ENCODE measurements around the gene DPP8.
A peak's percentile ranks its signal among the peaks of the same experiment; 100 is the strongest.
"Not testable (repeated sequence)": the region's sequence is repeated elsewhere in the genome, so short reads cannot be mapped to it uniquely, and the experiment has no call there.

Gene DPP8

GRCh38 chr15:65402961-65403360 is 114.5 kb downstream of the DPP8 start:
- no peak for DNase-seq (ENCODE audit: low spot score)

GRCh38 chr15:65401611-65402240 is 115.8 kb downstream of the DPP8 start:
- no peak for DNase-seq (ENCODE audit: low spot score)

DNA sequence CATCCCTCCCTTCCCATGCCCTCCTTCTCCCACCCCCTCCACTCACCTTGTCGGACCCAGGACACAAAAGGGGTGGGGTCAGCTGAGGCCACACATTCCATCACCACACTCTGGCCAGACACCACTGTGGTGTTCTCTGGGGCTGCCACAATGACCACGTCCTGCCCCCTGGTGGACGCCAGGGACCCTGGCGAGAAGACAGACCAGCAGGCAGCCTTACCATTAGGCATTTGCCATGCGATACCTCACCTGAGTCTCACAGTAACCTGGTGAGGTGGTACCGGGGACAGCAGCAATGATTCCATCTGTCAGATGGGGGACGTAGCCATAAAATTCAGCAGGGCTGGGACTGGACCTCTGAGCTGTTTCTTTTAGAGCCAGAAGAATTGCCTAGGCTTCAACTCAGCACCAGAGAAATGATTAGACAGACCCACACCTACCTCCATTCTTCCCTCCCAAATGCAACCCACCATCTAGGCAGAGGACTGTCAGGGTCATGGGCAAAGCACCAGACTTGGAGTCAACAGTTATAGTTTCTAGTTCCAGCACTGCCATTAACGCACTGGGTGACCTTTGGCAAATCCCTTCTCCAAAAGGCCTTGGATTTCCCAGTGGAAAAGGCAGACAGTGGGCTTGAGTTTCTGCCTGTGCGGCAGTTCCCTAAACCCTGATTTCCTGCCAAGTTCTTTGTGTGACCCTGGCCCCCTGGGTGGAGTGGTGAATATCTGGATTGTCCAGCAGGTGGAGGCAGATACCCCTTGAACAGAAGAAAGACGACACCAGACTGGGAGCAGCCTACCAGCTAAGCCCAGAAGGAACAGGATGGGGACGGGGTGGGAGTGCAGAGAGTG is 116.5 kb downstream of the DPP8 start:
- peak; percentile 81 for DNase-seq (ENCODE audit: low spot score)

DNA sequence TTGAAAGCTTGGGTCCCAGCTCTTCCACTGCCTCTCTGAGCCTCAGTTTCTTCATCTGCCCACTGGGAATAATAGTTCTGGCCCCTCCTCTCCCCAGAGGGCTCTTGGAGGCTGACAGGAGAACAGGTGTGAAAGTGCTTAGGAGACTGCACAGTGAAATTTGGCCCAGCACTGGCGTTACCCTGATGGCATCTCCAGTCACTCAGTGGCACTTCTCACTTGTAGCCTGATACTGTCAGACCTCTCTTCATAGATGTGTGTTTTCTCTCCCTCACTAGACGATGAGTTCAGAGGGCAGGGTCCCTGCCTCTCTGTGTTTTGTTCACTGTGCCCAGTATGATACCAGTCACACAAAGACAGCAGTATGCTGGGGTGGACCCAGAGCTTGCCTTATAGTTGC is 117.5 kb downstream of the DPP8 start:
- no peak for DNase-seq (ENCODE audit: low spot score)

- no peak for DNase-seq (ENCODE audit: low spot score)
Measured at GRCh38 chr15:65399001-65399706, 118.3 kb downstream of the DPP8 start.

DNA sequence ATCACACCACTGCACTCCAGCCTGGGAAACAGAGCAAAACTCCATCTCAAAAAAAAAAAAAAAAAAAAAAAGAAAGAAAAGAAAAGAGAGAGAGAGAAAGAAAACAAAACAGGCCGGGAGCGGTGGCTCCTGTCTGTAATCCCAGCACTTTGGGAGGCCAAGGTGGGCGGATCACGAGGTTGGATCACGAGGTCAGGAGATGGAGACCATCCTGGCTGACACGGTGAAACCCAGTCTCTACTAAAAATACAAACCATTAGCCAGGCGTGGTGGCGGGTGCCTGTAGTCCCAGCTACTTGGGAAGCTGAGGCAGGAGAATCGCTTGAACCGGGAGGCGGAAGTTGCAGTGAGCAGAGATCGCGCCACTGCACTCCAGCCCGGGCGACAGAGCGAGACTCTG is 119.0 kb downstream of the DPP8 start:
- DNase-seq (ENCODE audit: low spot score): not testable (repeated sequence)

- no peak for DNase-seq (ENCODE audit: low spot score)
Measured at GRCh38 chr15:65396965-65397317, 120.5 kb downstream of the DPP8 start.

- DNase-seq (ENCODE audit: low spot score): no peak
Measured at GRCh38 chr15:65396283-65396964, 121.1 kb downstream of the DPP8 start.

- no peak for DNase-seq (ENCODE audit: low spot score)
Measured at GRCh38 chr15:65395567-65396202, 121.8 kb downstream of the DPP8 start.

DNA sequence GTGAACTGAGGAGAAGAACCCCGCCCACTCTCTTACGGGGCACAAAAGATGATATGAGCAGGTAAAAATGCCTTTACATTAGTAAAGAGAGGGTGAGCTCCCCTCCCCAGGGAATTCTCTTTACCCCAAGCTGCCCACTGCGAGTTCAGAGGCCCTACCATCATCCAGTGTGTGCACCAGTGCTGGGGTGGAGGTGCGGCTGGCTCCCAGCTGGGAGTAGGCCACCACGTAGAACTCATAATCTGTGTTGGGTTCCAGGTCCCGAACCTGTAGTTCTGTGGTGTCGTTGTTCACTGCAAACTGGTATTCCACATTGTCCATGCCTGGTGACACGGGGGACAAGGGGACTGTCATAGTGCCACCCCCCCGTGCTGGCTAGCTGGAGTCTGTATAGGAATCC is 122.6 kb downstream of the DPP8 start:
- no peak for DNase-seq (ENCODE audit: low spot score)

- DNase-seq (ENCODE audit: low spot score): no peak
Measured at GRCh38 chr15:65394280-65394789, 123.2 kb downstream of the DPP8 start.

GRCh38 chr15:65393557-65393956 is 123.9 kb downstream of the DPP8 start:
- no peak for DNase-seq (ENCODE audit: low spot score)

DNA sequence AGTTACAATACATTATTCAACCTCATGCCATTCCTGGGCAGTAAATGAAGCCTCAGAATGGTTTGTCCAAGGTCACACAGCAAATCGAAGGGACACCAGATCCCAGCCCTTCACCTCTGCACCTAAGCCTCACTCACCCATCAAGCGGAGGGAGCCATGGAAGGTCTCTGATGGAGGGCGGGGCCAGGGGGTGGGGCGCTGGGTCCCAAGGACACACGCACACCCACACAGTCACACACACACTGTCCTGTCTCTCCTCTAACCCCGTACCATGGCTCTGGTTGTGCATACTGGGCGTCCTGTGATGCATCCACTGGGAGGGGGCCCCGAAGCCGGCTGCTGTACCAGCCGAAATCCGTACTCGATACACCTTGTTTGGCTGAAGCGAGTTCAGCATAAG is 124.4 kb downstream of the DPP8 start:
- DNase-seq (ENCODE audit: low spot score): no peak
